PC-9 (cell line): Measurements from ENCODE around the gene CNTN5.

Experiments
- CTCF ChIP-seq: fragments of 200-600 bp; sonication (generic); conservative IDR thresholded peaks from 2 replicates; pipeline ENCODE4 v1.6.1; 2017; ENCODE audit warnings: mixed run types, antibody characterized with exemption, mild to moderate bottlenecking, moderate library complexity
- EZH2 ChIP-seq: fragments of 200-600 bp; sonication (generic); IDR thresholded peaks from 2 replicates; pipeline ENCODE4 v1.8.0; 2017; ENCODE audit warnings: antibody characterized with exemption, low read depth

DNA sequence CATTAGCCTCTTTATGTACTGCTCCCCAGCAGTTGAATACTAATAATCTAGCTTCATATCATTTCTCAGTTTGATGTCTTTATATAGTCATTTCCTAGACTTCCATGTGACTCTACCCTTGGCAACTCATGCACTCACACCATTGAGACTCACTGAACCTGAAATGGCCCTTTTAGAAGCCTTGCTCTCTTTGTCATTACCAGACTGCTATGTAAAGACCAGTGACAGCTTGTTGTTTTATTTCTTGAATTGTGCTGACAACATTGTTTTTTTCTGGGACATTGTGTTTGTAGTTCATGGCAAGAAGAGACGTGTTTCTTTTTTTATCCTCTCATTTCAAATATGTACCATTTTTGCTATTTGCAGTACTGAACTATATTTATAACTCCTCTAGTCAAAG is 256.5 kb downstream of the CNTN5 start:
- TF ChIP-seq CTCF, result no peak
- no peak for TF ChIP-seq EZH2
